ENCODE measurements around the gene TMEM129.

The TMEM129 gene

DNA sequence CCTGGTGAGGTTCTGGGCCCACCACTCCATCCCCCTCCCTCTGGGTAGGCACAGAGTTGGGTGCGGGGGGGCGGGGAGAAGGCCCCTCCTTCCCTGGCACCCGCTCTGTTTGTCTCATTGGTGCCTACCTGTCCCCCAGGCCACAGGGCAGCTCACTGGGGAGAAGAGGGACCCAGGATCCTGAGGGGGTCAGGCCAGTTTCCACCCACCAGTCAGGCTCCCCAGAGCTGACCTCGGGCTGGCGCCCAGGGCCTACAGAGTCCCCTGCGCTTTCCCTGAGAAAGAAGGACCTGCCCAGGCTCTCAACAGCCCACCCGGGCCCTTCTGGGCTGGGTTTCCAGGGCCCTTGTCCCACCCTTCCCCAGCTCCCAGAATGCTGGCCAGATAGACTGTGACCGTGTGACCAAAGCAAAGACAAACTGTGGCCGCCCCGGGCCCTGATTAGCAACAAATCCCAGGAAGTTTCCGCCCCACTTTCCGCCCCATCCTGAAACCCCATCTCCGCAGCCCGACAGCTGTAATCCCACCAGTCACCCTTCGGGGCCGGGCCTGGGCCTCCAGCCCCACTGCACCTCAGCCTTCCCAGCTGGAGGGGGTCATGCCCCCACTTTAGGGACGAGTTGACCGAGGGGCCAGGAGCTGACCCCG lies 38.2 kb upstream of the TMEM129 start:
- Histone ChIP-seq H3K79me1 (ENCODE audit: low read length) (no peaks in the 10 kb centered on the region), H3K4me3 (ENCODE audit: low read depth, low read length) (no peak overlapping the region), H3K27me3 (ENCODE audit: insufficient read depth, low read length) (no peaks in the 10 kb centered on the region), H2BK5ac (ENCODE audit: low read depth, low read length, poor library complexity) (no peak overlapping the region), H3K9me3 (ENCODE audit: insufficient read depth, low read depth, low read length) (no peaks in the 10 kb centered on the region), H2BK120ac (ENCODE audit: insufficient read depth, low read length, poor library complexity) (no peak overlapping the region), H3K4me1 (ENCODE audit: control insufficient read depth in 1 of 2, insufficient read depth in 2 of 2, low read length in 2 of 2) (no peaks in the 10 kb centered on the region), H3K14ac (ENCODE audit: low read length) (no peak overlapping the region), H3K23ac (ENCODE audit: low read length) (no peak overlapping the region), H3K4ac (ENCODE audit: low read depth, low read length) (no peak overlapping the region), H2AK5ac (ENCODE audit: low read length) (no peak overlapping the region), H4K12ac (ENCODE audit: low read depth, low read length) (no peak overlapping the region), H3K79me2 (ENCODE audit: control insufficient read depth, insufficient read depth, low read length, poor library complexity) (no peaks in the 10 kb centered on the region), H2BK12ac (ENCODE audit: low read length) (no peak overlapping the region), H3K27ac (ENCODE audit: low read depth, low read length) (no peak overlapping the region), H4K91ac (ENCODE audit: low read depth, low read length) (no peak overlapping the region), H3K9ac (ENCODE audit: low read length) (no peak overlapping the region), H3K4me2 (ENCODE audit: low read length) (no peak overlapping the region), H3K36me3 (ENCODE audit: control insufficient read depth in 1 of 2, insufficient read depth in 2 of 2, low read length in 2 of 2) (no peaks in the 10 kb centered on the region), H3K18ac (ENCODE audit: low read length) (no peak overlapping the region), H2AFZ (ENCODE audit: insufficient read depth, low read length, poor library complexity) (no peak overlapping the region), H4K8ac (ENCODE audit: low read depth, low read length) (no peak overlapping the region)
- no CpG with 5 or more reads among the region's 19 CpGs for WGBS (ENCODE audit: extremely low coverage, insufficient coverage, insufficient read length)
- no peak for DNase-seq

DNA sequence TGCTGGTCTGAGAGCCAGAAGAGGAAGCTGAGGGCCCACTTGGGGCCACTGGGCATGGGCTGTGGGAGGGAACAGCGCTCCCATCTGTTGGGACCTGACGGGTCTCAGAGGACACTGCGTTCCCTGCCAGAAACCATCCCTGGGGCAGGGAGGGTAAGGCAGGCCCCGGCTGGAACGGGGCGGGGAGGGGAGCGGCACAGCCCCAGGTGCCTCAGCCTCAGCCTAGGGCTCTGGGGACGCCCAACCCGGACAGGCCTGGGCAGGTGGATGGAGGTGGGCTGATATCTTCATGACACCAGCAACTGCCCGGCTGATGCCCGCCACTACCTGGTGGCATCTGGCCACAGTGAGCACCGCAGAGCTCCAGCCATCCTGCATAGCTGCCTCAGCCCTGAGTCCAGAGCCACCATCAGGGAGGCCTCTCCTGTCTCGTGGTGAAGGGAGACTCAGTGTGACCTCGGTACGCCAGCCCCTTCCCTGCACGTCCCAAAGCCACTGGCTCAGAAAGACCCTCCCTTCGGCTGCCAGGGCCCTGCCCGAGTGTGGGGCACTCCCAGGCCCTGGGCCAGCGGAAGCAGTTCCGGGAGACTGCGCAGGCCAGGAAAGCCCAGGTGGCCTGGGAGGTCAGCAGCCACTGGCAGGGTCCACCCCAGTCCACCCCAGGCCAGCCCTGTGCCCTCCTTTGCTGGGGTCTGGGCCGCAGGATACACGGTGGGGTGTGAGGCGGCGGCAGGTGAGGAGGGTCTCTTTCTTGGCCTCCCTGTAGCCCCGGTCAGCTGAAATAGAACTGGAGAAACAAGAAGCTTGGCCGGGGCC lies 37.4 kb upstream of the TMEM129 start:
- no peak overlapping the region for H4K12ac ChIP-seq (ENCODE audit: low read depth, low read length)
- no peak overlapping the region for H2AK5ac ChIP-seq (ENCODE audit: low read length)
- H3K4ac ChIP-seq (ENCODE audit: low read depth, low read length): no peak overlapping the region
- no peak overlapping the region for H3K4me3 ChIP-seq (ENCODE audit: low read depth, low read length)
- H3K36me3 ChIP-seq (ENCODE audit: control insufficient read depth in 1 of 2, insufficient read depth in 2 of 2, low read length in 2 of 2): no peaks in the 10 kb centered on the region
- no peak overlapping the region for H3K9ac ChIP-seq (ENCODE audit: low read length)
- H3K79me2 ChIP-seq (ENCODE audit: control insufficient read depth, insufficient read depth, low read length, poor library complexity): no peaks in the 10 kb centered on the region
- WGBS (ENCODE audit: extremely low coverage, insufficient coverage, insufficient read length): no CpG with 5 or more reads among the region's 27 CpGs
- H3K27me3 ChIP-seq (ENCODE audit: insufficient read depth, low read length): no peaks in the 10 kb centered on the region
- no peak overlapping the region for H2BK5ac ChIP-seq (ENCODE audit: low read depth, low read length, poor library complexity)
- no peak overlapping the region for H3K18ac ChIP-seq (ENCODE audit: low read length)
- H4K91ac ChIP-seq (ENCODE audit: low read depth, low read length): no peak overlapping the region
- no peak overlapping the region for H3K4me2 ChIP-seq (ENCODE audit: low read length)
- DNase-seq: no peak
- no peaks in the 10 kb centered on the region for H3K79me1 ChIP-seq (ENCODE audit: low read length)
- H3K14ac ChIP-seq (ENCODE audit: low read length): no peak overlapping the region
- no peak overlapping the region for H2AFZ ChIP-seq (ENCODE audit: insufficient read depth, low read length, poor library complexity)
- no peaks in the 10 kb centered on the region for H3K9me3 ChIP-seq (ENCODE audit: insufficient read depth, low read depth, low read length)
- H2BK120ac ChIP-seq (ENCODE audit: insufficient read depth, low read length, poor library complexity): no peak overlapping the region
- no peak overlapping the region for H4K8ac ChIP-seq (ENCODE audit: low read depth, low read length)
- no peak overlapping the region for H3K23ac ChIP-seq (ENCODE audit: low read length)
- no peak overlapping the region for H3K27ac ChIP-seq (ENCODE audit: low read depth, low read length)
- H2BK12ac ChIP-seq (ENCODE audit: low read length): no peak overlapping the region
- no peaks in the 10 kb centered on the region for H3K4me1 ChIP-seq (ENCODE audit: control insufficient read depth in 1 of 2, insufficient read depth in 2 of 2, low read length in 2 of 2)

GRCh38 chr4:1757836-1758235 lies 36.7 kb upstream of the TMEM129 start:
- no peak overlapping the region for H3K4ac ChIP-seq (ENCODE audit: low read depth, low read length)
- no CpG with 5 or more reads among the region's 17 CpGs for WGBS (ENCODE audit: extremely low coverage, insufficient coverage, insufficient read length)
- H2BK5ac ChIP-seq (ENCODE audit: low read depth, low read length, poor library complexity): no peak overlapping the region
- no peak overlapping the region for H3K18ac ChIP-seq (ENCODE audit: low read length)
- H2BK120ac ChIP-seq (ENCODE audit: insufficient read depth, low read length, poor library complexity): no peak overlapping the region
- no peaks in the 10 kb centered on the region for H3K79me1 ChIP-seq (ENCODE audit: low read length)
- H2BK12ac ChIP-seq (ENCODE audit: low read length): no peak overlapping the region
- H3K9me3 ChIP-seq (ENCODE audit: insufficient read depth, low read depth, low read length): no peaks in the 10 kb centered on the region
- H3K4me3 ChIP-seq (ENCODE audit: low read depth, low read length): no peak overlapping the region
- H4K12ac ChIP-seq (ENCODE audit: low read depth, low read length): no peak overlapping the region
- H4K8ac ChIP-seq (ENCODE audit: low read depth, low read length): no peak overlapping the region
- H3K23ac ChIP-seq (ENCODE audit: low read length): no peak overlapping the region
- no peak overlapping the region for H4K91ac ChIP-seq (ENCODE audit: low read depth, low read length)
- no peak overlapping the region for H3K9ac ChIP-seq (ENCODE audit: low read length)
- no peak overlapping the region for H2AFZ ChIP-seq (ENCODE audit: insufficient read depth, low read length, poor library complexity)
- H3K4me1 ChIP-seq (ENCODE audit: control insufficient read depth in 1 of 2, insufficient read depth in 2 of 2, low read length in 2 of 2): no peaks in the 10 kb centered on the region
- no peak overlapping the region for H3K14ac ChIP-seq (ENCODE audit: low read length)
- H3K27ac ChIP-seq (ENCODE audit: low read depth, low read length): no peak overlapping the region
- no peak for DNase-seq
- no peak overlapping the region for H3K4me2 ChIP-seq (ENCODE audit: low read length)
- H3K36me3 ChIP-seq (ENCODE audit: control insufficient read depth in 1 of 2, insufficient read depth in 2 of 2, low read length in 2 of 2): no peaks in the 10 kb centered on the region
- no peaks in the 10 kb centered on the region for H3K79me2 ChIP-seq (ENCODE audit: control insufficient read depth, insufficient read depth, low read length, poor library complexity)
- no peak overlapping the region for H2AK5ac ChIP-seq (ENCODE audit: low read length)
- no peaks in the 10 kb centered on the region for H3K27me3 ChIP-seq (ENCODE audit: insufficient read depth, low read length)

- Histone ChIP-seq H3K4me3 (ENCODE audit: low read depth, low read length) (no peak overlapping the region), H2BK12ac (ENCODE audit: low read length) (no peak overlapping the region)
Measured at GRCh38 chr4:1756893-1757779, 36.0 kb upstream of the TMEM129 start.

More at GRCh38 chr4:1756893-1757779, 36.0 kb upstream of the TMEM129 start:
- no peak overlapping the region for H2AK5ac ChIP-seq (ENCODE audit: low read length)
- no peak overlapping the region for H3K14ac ChIP-seq (ENCODE audit: low read length)
- no peak overlapping the region for H3K9ac ChIP-seq (ENCODE audit: low read length)
- WGBS (ENCODE audit: extremely low coverage, insufficient coverage, insufficient read length): no CpG with 5 or more reads among the region's 20 CpGs
- no peak overlapping the region for H4K8ac ChIP-seq (ENCODE audit: low read depth, low read length)
- DNase-seq: no peak
- no peak overlapping the region for H3K18ac ChIP-seq (ENCODE audit: low read length)
- no peaks in the 10 kb centered on the region for H3K79me1 ChIP-seq (ENCODE audit: low read length)
- H2BK5ac ChIP-seq (ENCODE audit: low read depth, low read length, poor library complexity): no peak overlapping the region
- H3K4me1 ChIP-seq (ENCODE audit: control insufficient read depth in 1 of 2, insufficient read depth in 2 of 2, low read length in 2 of 2): peaks cover 0 to 3% of the 10 kb centered on the region in 2 experiments
- no peak overlapping the region for H3K4ac ChIP-seq (ENCODE audit: low read depth, low read length)
- H2BK120ac ChIP-seq (ENCODE audit: insufficient read depth, low read length, poor library complexity): no peak overlapping the region
- H3K23ac ChIP-seq (ENCODE audit: low read length): no peak overlapping the region
- H3K27ac ChIP-seq (ENCODE audit: low read depth, low read length): no peak overlapping the region
- no peaks in the 10 kb centered on the region for H3K27me3 ChIP-seq (ENCODE audit: insufficient read depth, low read length)
- no peaks in the 10 kb centered on the region for H3K9me3 ChIP-seq (ENCODE audit: insufficient read depth, low read depth, low read length)
- H3K36me3 ChIP-seq (ENCODE audit: control insufficient read depth in 1 of 2, insufficient read depth in 2 of 2, low read length in 2 of 2): no peaks in the 10 kb centered on the region
- H2AFZ ChIP-seq (ENCODE audit: insufficient read depth, low read length, poor library complexity): no peak overlapping the region
- H3K4me2 ChIP-seq (ENCODE audit: low read length): no peak overlapping the region
- H3K79me2 ChIP-seq (ENCODE audit: control insufficient read depth, insufficient read depth, low read length, poor library complexity): no peaks in the 10 kb centered on the region
- H4K91ac ChIP-seq (ENCODE audit: low read depth, low read length): no peak overlapping the region
- no peak overlapping the region for H4K12ac ChIP-seq (ENCODE audit: low read depth, low read length)

Measured in trophoblast cell (in vitro differentiated cells and primary cell).